ENCODE results near the gene PIH1D1.
"Not testable (repeated sequence)": the region's sequence is repeated elsewhere in the genome, so short reads cannot be mapped to it uniquely, and the experiment has no call there.

Gene PIH1D1

GRCh38 chr19:49465371-49465770 lies 13.8 kb upstream of the PIH1D1 start:
- peaks cover 27% of the 10 kb centered on the region for H3K36me3 ChIP-seq (ENCODE audit: control insufficient read depth, insufficient read depth, low read length)
- H3K9ac ChIP-seq (ENCODE audit: low read length): no peak overlapping the region
- H3K27ac ChIP-seq (ENCODE audit: low read depth, low read length): no peak overlapping the region
- no peaks in the 10 kb centered on the region for H3K27me3 ChIP-seq (ENCODE audit: control insufficient read depth, insufficient read depth, low read length)
- no peak overlapping the region for H3K4me3 ChIP-seq (ENCODE audit: low read depth, low read length)
- peaks cover 6% of the 10 kb centered on the region for H3K4me1 ChIP-seq (ENCODE audit: control insufficient read depth, insufficient read depth, low read length)
- no peaks in the 10 kb centered on the region for H3K9me3 ChIP-seq (ENCODE audit: control insufficient read depth, insufficient read depth, low read depth, low read length)

- Histone ChIP-seq H3K9me3 (ENCODE audit: control insufficient read depth, insufficient read depth, low read depth, low read length) (no peaks in the 10 kb centered on the region), H3K36me3 (ENCODE audit: control insufficient read depth, insufficient read depth, low read length) (peaks cover 27% of the 10 kb centered on the region), H3K4me3 (ENCODE audit: low read depth, low read length) (no peak overlapping the region), H3K4me1 (ENCODE audit: control insufficient read depth, insufficient read depth, low read length) (peaks cover 4% of the 10 kb centered on the region), H3K27ac (ENCODE audit: low read depth, low read length) (no peak overlapping the region), H3K9ac (ENCODE audit: low read length) (no peak overlapping the region), H3K27me3 (ENCODE audit: control insufficient read depth, insufficient read depth, low read length) (no peaks in the 10 kb centered on the region)
Observed at GRCh38 chr19:49463960-49464740, 12.5 kb upstream of the PIH1D1 start.

GRCh38 chr19:49462492-49462891 lies 10.9 kb upstream of the PIH1D1 start:
- Histone ChIP-seq H3K27ac (ENCODE audit: low read depth, low read length) (no peak overlapping the region), H3K4me3 (ENCODE audit: low read depth, low read length) (no peak overlapping the region), H3K36me3 (ENCODE audit: control insufficient read depth, insufficient read depth, low read length) (peaks cover 27% of the 10 kb centered on the region), H3K9me3 (ENCODE audit: control insufficient read depth, insufficient read depth, low read depth, low read length) (no peaks in the 10 kb centered on the region), H3K4me1 (ENCODE audit: control insufficient read depth, insufficient read depth, low read length) (no peaks in the 10 kb centered on the region), H3K27me3 (ENCODE audit: control insufficient read depth, insufficient read depth, low read length) (no peaks in the 10 kb centered on the region), H3K9ac (ENCODE audit: low read length) (no peak overlapping the region)

- Histone ChIP-seq H3K4me3 (ENCODE audit: low read depth, low read length) (no peak overlapping the region), H3K9me3 (ENCODE audit: control insufficient read depth, insufficient read depth, low read depth, low read length) (no peaks in the 10 kb centered on the region), H3K27ac (ENCODE audit: low read depth, low read length) (no peak overlapping the region), H3K36me3 (ENCODE audit: control insufficient read depth, insufficient read depth, low read length) (peaks cover 27% of the 10 kb centered on the region), H3K9ac (ENCODE audit: low read length) (no peak overlapping the region), H3K4me1 (ENCODE audit: control insufficient read depth, insufficient read depth, low read length) (no peaks in the 10 kb centered on the region), H3K27me3 (ENCODE audit: control insufficient read depth, insufficient read depth, low read length) (no peaks in the 10 kb centered on the region)
Observed at GRCh38 chr19:49461656-49462055, 10.0 kb upstream of the PIH1D1 start.

- H3K9me3 ChIP-seq (ENCODE audit: control insufficient read depth, insufficient read depth, low read depth, low read length); H3K4me1 ChIP-seq (ENCODE audit: control insufficient read depth, insufficient read depth, low read length); H3K27ac ChIP-seq (ENCODE audit: low read depth, low read length); H3K27me3 ChIP-seq (ENCODE audit: control insufficient read depth, insufficient read depth, low read length); H3K9ac ChIP-seq (ENCODE audit: low read length); H3K4me3 ChIP-seq (ENCODE audit: low read depth, low read length): not testable (repeated sequence)
- H3K36me3 ChIP-seq (ENCODE audit: control insufficient read depth, insufficient read depth, low read length): peaks cover 24% of the 10 kb centered on the region
Observed at GRCh38 chr19:49461130-49461529, 9.5 kb upstream of the PIH1D1 start.

GRCh38 chr19:49459388-49459787 lies 7.8 kb upstream of the PIH1D1 start:
- Histone ChIP-seq H3K9ac (ENCODE audit: low read length) (no peak overlapping the region), H3K9me3 (ENCODE audit: control insufficient read depth, insufficient read depth, low read depth, low read length) (no peaks in the 10 kb centered on the region), H3K4me3 (ENCODE audit: low read depth, low read length) (no peak overlapping the region), H3K27ac (ENCODE audit: low read depth, low read length) (no peak overlapping the region), H3K27me3 (ENCODE audit: control insufficient read depth, insufficient read depth, low read length) (no peaks in the 10 kb centered on the region), H3K4me1 (ENCODE audit: control insufficient read depth, insufficient read depth, low read length) (no peaks in the 10 kb centered on the region), H3K36me3 (ENCODE audit: control insufficient read depth, insufficient read depth, low read length) (peaks cover 15% of the 10 kb centered on the region)

GRCh38 chr19:49458567-49458903 lies 6.9 kb upstream of the PIH1D1 start:
- 0 out of 2 replicates have a peak, but pooled peaks cover 3% of the 10 kb centered on the region for H3K4me1 ChIP-seq (ENCODE audit: control insufficient read depth, insufficient read depth, low read length)
- H3K27ac ChIP-seq (ENCODE audit: low read depth, low read length): no peak overlapping the region
- H3K27me3 ChIP-seq (ENCODE audit: control insufficient read depth, insufficient read depth, low read length): no peaks in the 10 kb centered on the region
- H3K9me3 ChIP-seq (ENCODE audit: control insufficient read depth, insufficient read depth, low read depth, low read length): no peaks in the 10 kb centered on the region
- no peak overlapping the region for H3K9ac ChIP-seq (ENCODE audit: low read length)
- peaks cover 8% of the 10 kb centered on the region for H3K36me3 ChIP-seq (ENCODE audit: control insufficient read depth, insufficient read depth, low read length)
- no peak overlapping the region for H3K4me3 ChIP-seq (ENCODE audit: low read depth, low read length)

GRCh38 chr19:49456326-49456725 lies 4.7 kb upstream of the PIH1D1 start:
- Histone ChIP-seq H3K9me3 (ENCODE audit: control insufficient read depth, insufficient read depth, low read depth, low read length) (no peaks in the 10 kb centered on the region), H3K27me3 (ENCODE audit: control insufficient read depth, insufficient read depth, low read length) (no peaks in the 10 kb centered on the region), H3K4me3 (ENCODE audit: low read depth, low read length) (no peak overlapping the region), H3K9ac (ENCODE audit: low read length) (no peak overlapping the region), H3K36me3 (ENCODE audit: control insufficient read depth, insufficient read depth, low read length) (peaks cover 4% of the 10 kb centered on the region), H3K4me1 (ENCODE audit: control insufficient read depth, insufficient read depth, low read length) (0 out of 2 replicates have a peak, but pooled peaks cover 3% of the 10 kb centered on the region), H3K27ac (ENCODE audit: low read depth, low read length) (no peak overlapping the region)

GRCh38 chr19:49455773-49456172 lies 4.2 kb upstream of the PIH1D1 start:
- no peak overlapping the region for H3K9ac ChIP-seq (ENCODE audit: low read length)
- no peak overlapping the region for H3K27ac ChIP-seq (ENCODE audit: low read depth, low read length)
- H3K4me1 ChIP-seq (ENCODE audit: control insufficient read depth, insufficient read depth, low read length): 0 out of 2 replicates have a peak, but pooled peaks cover 3% of the 10 kb centered on the region
- no peak overlapping the region for H3K4me3 ChIP-seq (ENCODE audit: low read depth, low read length)
- no peaks in the 10 kb centered on the region for H3K27me3 ChIP-seq (ENCODE audit: control insufficient read depth, insufficient read depth, low read length)
- peaks cover 4% of the 10 kb centered on the region for H3K36me3 ChIP-seq (ENCODE audit: control insufficient read depth, insufficient read depth, low read length)
- no peaks in the 10 kb centered on the region for H3K9me3 ChIP-seq (ENCODE audit: control insufficient read depth, insufficient read depth, low read depth, low read length)

GRCh38 chr19:49453757-49454240 lies 2.2 kb upstream of the PIH1D1 start:
- Histone ChIP-seq H3K9me3 (ENCODE audit: control insufficient read depth, insufficient read depth, low read depth, low read length) (no peaks in the 10 kb centered on the region), H3K4me3 (ENCODE audit: low read depth, low read length) (peak overlapping the region; percentile 84), H3K27ac (ENCODE audit: low read depth, low read length) (peak overlapping the region; percentile 89), H3K36me3 (ENCODE audit: control insufficient read depth, insufficient read depth, low read length) (peaks cover 15% of the 10 kb centered on the region), H3K9ac (ENCODE audit: low read length) (peak overlapping the region; percentile 96), H3K27me3 (ENCODE audit: control insufficient read depth, insufficient read depth, low read length) (no peaks in the 10 kb centered on the region), H3K4me1 (ENCODE audit: control insufficient read depth, insufficient read depth, low read length) (0 out of 2 replicates have a peak, but pooled peaks cover 3% of the 10 kb centered on the region)

- H3K27ac ChIP-seq (ENCODE audit: low read depth, low read length): peak within 1 kb of the TSS; percentile 89
- 0 out of 2 replicates have a peak, but pooled peaks cover 3% of the 10 kb centered on the region for H3K4me1 ChIP-seq (ENCODE audit: control insufficient read depth, insufficient read depth, low read length)
Observed at GRCh38 chr19:49453013-49453756, 1.6 kb upstream of the PIH1D1 start, which contains the start of gene ALDH16A1. Gene ALDH16A1, plus strand, starts transcription at chr19:49453225. Its CDS starts 107 bp downstream, at chr19:49453332.

More at GRCh38 chr19:49453013-49453756, 1.6 kb upstream of the PIH1D1 start, which contains the start of gene ALDH16A1:
- Histone ChIP-seq H3K4me3 (ENCODE audit: low read depth, low read length) (peak within 1 kb of the TSS; percentile 84), H3K9ac (ENCODE audit: low read length) (peak within 1 kb of the TSS; percentile 96), H3K27me3 (ENCODE audit: control insufficient read depth, insufficient read depth, low read length) (no peaks in the 10 kb centered on the region), H3K9me3 (ENCODE audit: control insufficient read depth, insufficient read depth, low read depth, low read length) (no peaks in the 10 kb centered on the region), H3K36me3 (ENCODE audit: control insufficient read depth, insufficient read depth, low read length) (peaks cover 21% of the 10 kb centered on the region)
